Natural killer cell (primary cell): ENCODE results near the gene ANO10. TPM values are rescaled to one million over a fixed set of nuclear protein-coding genes. Genes with fewer than 3 reads are reported as not detected.

Source experiments
- ATAC-seq, 3 donors: fragments of 150-1000 bp in 2 of 3; fragments of 200-7000 bp in 1 of 3; cut with Tn5 transposase; 1 replicate in 1 of 3; 2 replicates in 2 of 3; pipeline ENCODE4 v1.10.0; 2021; ENCODE audit warnings: mild to moderate bottlenecking in 2 of 3, moderate library complexity in 2 of 3
- DNase-seq, 2 donors: peaks; one replicate each; pipeline versions ENCODE4 v3.0.0 to v3.0.0-alpha.2; 2013 to 2021; ENCODE audit warnings: mixed read lengths in 1 of 2
- H3K27ac ChIP-seq: one replicate; pipeline ENCODE4 v1.5.1; 2013; ENCODE audit warnings: mild to moderate bottlenecking, low read length
- H3K27me3 ChIP-seq: one replicate; pipeline ENCODE4 v1.6.1; 2013; ENCODE audit warnings: low read length; ENCODE audit not compliant: control insufficient read depth, insufficient read depth
- H3K36me3 ChIP-seq: one replicate; pipeline ENCODE4 v1.6.1; 2013; ENCODE audit warnings: low read length; ENCODE audit not compliant: control insufficient read depth, insufficient read depth
- H3K4me1 ChIP-seq: one replicate; pipeline ENCODE4 v1.6.1; 2013; ENCODE audit warnings: low read length; ENCODE audit not compliant: control insufficient read depth, insufficient read depth
- H3K4me3 ChIP-seq: one replicate; pipeline ENCODE4 v1.5.1; 2013; ENCODE audit warnings: low read length
- H3K9me3 ChIP-seq: one replicate; pipeline ENCODE4 v1.6.1; 2013; ENCODE audit warnings: low read length; ENCODE audit not compliant: control insufficient read depth, insufficient read depth
- H3K27ac Mint-ChIP-seq, 2 donors: one replicate each; pipeline ENCODE4 v1.8.0; 2022; ENCODE audit warnings: mild to moderate bottlenecking in 2 of 2, mixed read lengths in 2 of 2, moderate library complexity in 1 of 2
- H3K27me3 Mint-ChIP-seq, 2 donors: one replicate each; pipeline ENCODE4 v1.8.0; 2022; ENCODE audit warnings: low read depth in 2 of 2, mixed read lengths in 2 of 2
- H3K36me3 Mint-ChIP-seq: one replicate; pipeline ENCODE4 v1.8.0; 2022; ENCODE audit warnings: mixed read lengths
- H3K4me1 Mint-ChIP-seq, 2 donors: one replicate each; pipeline ENCODE4 v1.8.0; 2022; ENCODE audit warnings: mixed read lengths in 2 of 2
- H3K4me3 Mint-ChIP-seq: one replicate; pipeline ENCODE4 v1.8.0; 2022; ENCODE audit warnings: mild to moderate bottlenecking, moderate library complexity, mixed read lengths
- H3K9me3 Mint-ChIP-seq, 2 donors: one replicate each; pipeline ENCODE4 v1.8.0; 2022; ENCODE audit warnings: mixed read lengths in 2 of 2
- CTCF ChIP-seq: fragments of 200-600 bp; IDR thresholded peaks from one replicate; pipeline ENCODE4 v1.8.0; 2022; ENCODE audit warnings: antibody characterized with exemption
- WGBS: methylation state at CpG from one replicate; pipeline ENCODE4 v1.1.7; 2013; ENCODE audit warnings: missing lambda C conversion rate; ENCODE audit not compliant: insufficient coverage; 5-methylcytosine and 5-hydroxymethylcytosine counted together
- intact Hi-C: fragments of 100-400 bp; cut with micrococcal nuclease; formaldehyde crosslinking; loops from one replicate; pipeline ENCODE4 v1.14.2; 2022
- total RNA-seq, 4 donors: library from RNA; stranded (reverse); fragments of 120-200 nt in 1 of 4; gene quantifications; one replicate each; pipeline versions ENCODE4 v1.2.3 to v1.2.4, GENCODE V29; 2013 to 2022

Gene ANO10
- total RNA-seq, 3 donors from 2014 or later (not counting 1 experiment from before 2014, with no cell fraction given), result 8.9 to 11.2 (median 10.9) TPM

GRCh38 chr3:43616034-43616433, 5.8 kb downstream of the ANO10 start:
- Histone ChIP-seq H3K4me3 (no peak overlapping the region), H3K9me3 (no peaks in the 10 kb centered on the region), H3K4me1 (peaks cover 2% of the 10 kb centered on the region), H3K27ac (no peak overlapping the region), H3K36me3 (no peaks in the 10 kb centered on the region), H3K27me3 (no peaks in the 10 kb centered on the region)
- H3K4me1 Mint-ChIP-seq, result peaks cover under 1 to 4% of the 10 kb centered on the region in 2 donors
- no peak overlapping the region for H3K4me3 Mint-ChIP-seq
- no peak for TF ChIP-seq CTCF
- H3K27me3 Mint-ChIP-seq, result peaks cover 0 to 6% of the 10 kb centered on the region in 2 donors
- DNase-seq (no peak), ATAC-seq (no peak)
- WGBS, result 96% methylated on average over 3 of the region's 5 CpGs
- H3K9me3 Mint-ChIP-seq, result no peaks in the 10 kb centered on the region
- H3K36me3 Mint-ChIP-seq, result no peaks in the 10 kb centered on the region
- H3K27ac Mint-ChIP-seq, result no peak overlapping the region
- intact Hi-C loops, result no loop called here

- intact Hi-C loops, result no loop called here
- no peak for TF ChIP-seq CTCF
- peaks cover 0 to 6% of the 10 kb centered on the region in 2 donors for H3K27me3 Mint-ChIP-seq
- H3K36me3 Mint-ChIP-seq, result no peaks in the 10 kb centered on the region
- H3K9me3 Mint-ChIP-seq, result no peaks in the 10 kb centered on the region
- Histone ChIP-seq H3K9me3 (no peaks in the 10 kb centered on the region), H3K36me3 (no peaks in the 10 kb centered on the region), H3K27ac (no peak overlapping the region), H3K4me3 (no peak overlapping the region), H3K4me1 (no peaks in the 10 kb centered on the region), H3K27me3 (no peaks in the 10 kb centered on the region)
- ATAC-seq (no peak), DNase-seq (no peak)
- no CpG with 5 or more reads among the region's 1 CpG for WGBS
- no peak overlapping the region for H3K27ac Mint-ChIP-seq
- no peak overlapping the region for H3K4me3 Mint-ChIP-seq
- H3K4me1 Mint-ChIP-seq, result no peaks in the 10 kb centered on the region
Measured at GRCh38 chr3:43615133-43615532, 6.7 kb downstream of the ANO10 start.

DNA sequence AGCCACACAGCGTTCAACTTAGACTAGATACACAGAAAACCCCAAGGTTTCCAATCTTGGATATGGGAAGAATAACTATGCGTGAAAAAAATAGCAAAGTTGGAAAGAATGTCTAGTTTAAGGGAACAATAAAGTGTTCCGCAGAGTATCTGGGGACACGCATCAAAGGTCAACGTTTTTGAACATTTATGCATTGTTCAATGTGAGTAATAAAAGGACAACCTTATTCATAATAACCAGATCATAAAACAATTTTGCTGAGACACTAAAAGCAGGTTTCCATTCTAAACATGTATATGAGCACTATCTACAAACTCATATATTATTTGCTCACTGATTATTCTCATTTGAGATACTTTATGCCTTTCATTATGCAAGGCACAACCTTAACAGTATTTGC, 7.8 kb downstream of the ANO10 start:
- Mint-ChIP-seq H3K36me3 (no peaks in the 10 kb centered on the region), H3K9me3 (no peaks in the 10 kb centered on the region), H3K4me3 (no peak overlapping the region), H3K27me3 (peaks cover 0 to 6% of the 10 kb centered on the region in 2 donors), H3K27ac (no peak overlapping the region), H3K4me1 (no peaks in the 10 kb centered on the region)
- no peak for ATAC-seq
- H3K27ac ChIP-seq, result no peak overlapping the region
- no peaks in the 10 kb centered on the region for H3K36me3 ChIP-seq
- DNase-seq, result no peak
- no peak overlapping the region for H3K4me3 ChIP-seq
- H3K9me3 ChIP-seq, result no peaks in the 10 kb centered on the region
- no peak for TF ChIP-seq CTCF
- no peaks in the 10 kb centered on the region for H3K4me1 ChIP-seq
- WGBS, result 94% methylated on average over 5 of the region's 5 CpGs
- intact Hi-C loops, result no loop called here
- H3K27me3 ChIP-seq, result no peaks in the 10 kb centered on the region

- no peak for TF ChIP-seq CTCF
- Mint-ChIP-seq H3K36me3 (no peaks in the 10 kb centered on the region), H3K4me3 (no peak overlapping the region), H3K9me3 (no peaks in the 10 kb centered on the region), H3K27ac (no peak overlapping the region), H3K27me3 (peaks cover 0 to 6% of the 10 kb centered on the region in 2 donors), H3K4me1 (no peaks in the 10 kb centered on the region)
- no peaks in the 10 kb centered on the region for H3K4me1 ChIP-seq
- intact Hi-C loops, result no loop called here
- H3K27ac ChIP-seq, result no peak overlapping the region
- no peaks in the 10 kb centered on the region for H3K27me3 ChIP-seq
- ATAC-seq (no peak), DNase-seq (no peak)
- H3K9me3 ChIP-seq, result no peaks in the 10 kb centered on the region
- H3K4me3 ChIP-seq, result no peak overlapping the region
- no peaks in the 10 kb centered on the region for H3K36me3 ChIP-seq
Measured at GRCh38 chr3:43612419-43612818, 9.4 kb downstream of the ANO10 start.
